ENCODE data around the gene TBX15.

TBX15 gene

DNA sequence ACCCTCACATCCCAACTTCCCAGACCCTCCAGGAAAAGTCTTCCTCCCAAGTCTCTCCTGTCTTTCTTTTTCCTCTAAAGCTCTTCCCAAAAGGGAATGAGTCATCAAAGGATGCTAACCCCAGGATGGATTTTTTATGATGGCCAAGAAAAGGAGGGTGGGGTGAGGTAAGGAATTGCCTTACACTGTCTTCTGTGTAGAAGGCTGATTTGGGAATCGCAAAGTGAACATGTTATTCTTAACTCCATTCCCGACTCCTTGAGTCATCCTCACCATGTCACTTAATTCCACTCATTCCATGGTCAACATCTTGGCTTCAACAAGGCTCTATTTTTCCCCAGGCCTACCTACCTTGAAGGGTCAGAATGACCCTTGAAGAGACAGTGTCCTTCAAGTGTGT is 44.0 kb downstream of the TBX15 start:
- Histone ChIP-seq H3K4me3 (ENCODE audit: low read depth in 1 of 2, low read length in 2 of 2) (no peak overlapping the region), H3K4me2 (ENCODE audit: insufficient read depth, low read length) (no peak overlapping the region), H3K4me1 (ENCODE audit: insufficient read depth, low read length) (no peaks in the 10 kb centered on the region), H3K27me3 (ENCODE audit: insufficient read depth, low read length, poor library complexity) (peaks cover 10% of the 10 kb centered on the region), H3K36me3 (ENCODE audit: insufficient read depth, low read length) (no peaks in the 10 kb centered on the region), H3K79me2 (ENCODE audit: insufficient read depth, low read length) (no peaks in the 10 kb centered on the region), H3K9me3 (ENCODE audit: insufficient read depth, low read length, severe bottlenecking) (no peaks in the 10 kb centered on the region), H4K20me1 (ENCODE audit: insufficient read depth, low read length) (no peaks in the 10 kb centered on the region), H3K27ac (ENCODE audit: low read length) (no peak overlapping the region), H2AFZ (ENCODE audit: low read depth, low read length) (no peak overlapping the region), H3K9ac (ENCODE audit: low read depth, low read length) (no peak overlapping the region)
- DNase-seq, result no peak
- ATAC-seq (ENCODE audit: insufficient read depth, low read depth), result no peak
- no peak for TF ChIP-seq EZH2 (IDR thresholded peaks at IDR 0.05; ENCODE audit: borderline replicate concordance, low read depth, low read length, severe bottlenecking)
- TF ChIP-seq, protein P1, sequence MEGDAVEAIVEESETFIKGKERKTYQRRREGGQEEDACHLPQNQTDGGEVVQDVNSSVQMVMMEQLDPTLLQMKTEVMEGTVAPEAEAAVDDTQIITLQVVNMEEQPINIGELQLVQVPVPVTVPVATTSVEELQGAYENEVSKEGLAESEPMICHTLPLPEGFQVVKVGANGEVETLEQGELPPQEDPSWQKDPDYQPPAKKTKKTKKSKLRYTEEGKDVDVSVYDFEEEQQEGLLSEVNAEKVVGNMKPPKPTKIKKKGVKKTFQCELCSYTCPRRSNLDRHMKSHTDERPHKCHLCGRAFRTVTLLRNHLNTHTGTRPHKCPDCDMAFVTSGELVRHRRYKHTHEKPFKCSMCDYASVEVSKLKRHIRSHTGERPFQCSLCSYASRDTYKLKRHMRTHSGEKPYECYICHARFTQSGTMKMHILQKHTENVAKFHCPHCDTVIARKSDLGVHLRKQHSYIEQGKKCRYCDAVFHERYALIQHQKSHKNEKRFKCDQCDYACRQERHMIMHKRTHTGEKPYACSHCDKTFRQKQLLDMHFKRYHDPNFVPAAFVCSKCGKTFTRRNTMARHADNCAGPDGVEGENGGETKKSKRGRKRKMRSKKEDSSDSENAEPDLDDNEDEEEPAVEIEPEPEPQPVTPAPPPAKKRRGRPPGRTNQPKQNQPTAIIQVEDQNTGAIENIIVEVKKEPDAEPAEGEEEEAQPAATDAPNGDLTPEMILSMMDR (IDR thresholded peaks at IDR 0.05; ENCODE audit: borderline replicate concordance, extremely low read depth, low read length, poor library complexity, severe bottlenecking), result no peak

DNA sequence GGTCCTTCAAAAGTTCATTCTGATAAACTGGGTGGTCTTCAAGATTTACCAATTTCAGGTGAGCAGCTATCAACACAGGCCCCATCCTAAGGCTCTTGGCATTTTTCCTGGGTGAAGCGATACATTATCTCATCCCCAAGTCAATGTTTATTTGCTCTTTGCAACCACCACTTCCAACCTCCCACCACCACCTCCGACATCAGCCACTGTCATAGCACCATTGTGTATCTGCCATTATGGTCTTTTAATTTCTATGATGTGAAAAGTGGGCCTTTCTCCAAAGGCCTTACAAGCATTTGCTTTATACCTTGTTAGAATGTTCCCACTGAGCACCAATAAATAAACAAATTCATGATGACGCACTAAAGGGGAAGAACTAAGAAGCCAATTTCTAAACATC is 47.2 kb downstream of the TBX15 start:
- Histone ChIP-seq H3K4me1 (ENCODE audit: insufficient read depth, low read length) (no peaks in the 10 kb centered on the region), H3K79me2 (ENCODE audit: insufficient read depth, low read length) (no peaks in the 10 kb centered on the region), H2AFZ (ENCODE audit: low read depth, low read length) (no peak overlapping the region), H3K9ac (ENCODE audit: low read depth, low read length) (no peak overlapping the region), H3K36me3 (ENCODE audit: insufficient read depth, low read length) (no peaks in the 10 kb centered on the region), H4K20me1 (ENCODE audit: insufficient read depth, low read length) (no peaks in the 10 kb centered on the region), H3K4me2 (ENCODE audit: insufficient read depth, low read length) (no peak overlapping the region), H3K27me3 (ENCODE audit: insufficient read depth, low read length, poor library complexity) (peaks cover 10% of the 10 kb centered on the region), H3K4me3 (ENCODE audit: low read depth in 1 of 2, low read length in 2 of 2) (no peak overlapping the region), H3K27ac (ENCODE audit: low read length) (no peak overlapping the region), H3K9me3 (ENCODE audit: insufficient read depth, low read length, severe bottlenecking) (no peaks in the 10 kb centered on the region)
- DNase-seq (no peak), ATAC-seq (ENCODE audit: insufficient read depth, low read depth) (no peak)
- no peak for TF ChIP-seq EZH2 (IDR thresholded peaks at IDR 0.05; ENCODE audit: borderline replicate concordance, low read depth, low read length, severe bottlenecking)
- TF ChIP-seq, protein P1 (IDR thresholded peaks at IDR 0.05; ENCODE audit: borderline replicate concordance, extremely low read depth, low read length, poor library complexity, severe bottlenecking), result no peak

DNA sequence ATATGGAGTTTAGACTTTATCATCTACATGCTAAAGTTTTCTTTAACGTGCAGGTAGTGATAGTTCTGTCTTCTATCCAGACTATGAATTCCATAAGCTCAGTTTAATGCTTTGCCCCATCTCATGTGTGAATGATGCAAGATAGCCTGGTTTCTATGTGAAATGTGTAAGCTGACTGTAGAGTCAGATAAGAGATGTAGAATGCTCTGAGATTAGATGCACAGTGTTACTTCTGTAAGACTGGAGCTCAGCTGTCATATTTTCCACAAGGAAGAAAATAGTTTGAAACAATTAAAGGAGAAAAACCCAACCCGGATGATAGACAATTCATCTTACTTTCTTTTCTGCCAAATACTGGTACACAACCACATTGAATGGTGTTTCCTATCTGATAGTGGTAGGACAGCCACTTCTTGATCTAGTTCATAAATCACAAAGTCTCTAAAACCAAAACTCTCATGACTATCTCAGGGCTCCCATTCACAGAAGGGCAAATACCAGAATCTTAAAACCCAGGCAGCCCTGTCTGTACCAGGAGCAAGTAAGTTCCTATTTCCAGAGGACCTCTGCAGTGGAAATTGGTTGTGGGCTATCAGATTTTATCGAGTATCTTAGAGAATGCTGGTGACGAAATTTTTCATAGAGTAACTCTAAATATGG is 50.6 kb downstream of the TBX15 start:
- Histone ChIP-seq H3K27ac (ENCODE audit: low read length) (no peak overlapping the region), H3K79me2 (ENCODE audit: insufficient read depth, low read length) (no peaks in the 10 kb centered on the region), H3K9me3 (ENCODE audit: insufficient read depth, low read length, severe bottlenecking) (no peaks in the 10 kb centered on the region), H3K4me3 (ENCODE audit: low read depth in 1 of 2, low read length in 2 of 2) (no peak overlapping the region), H3K4me2 (ENCODE audit: insufficient read depth, low read length) (no peak overlapping the region), H3K27me3 (ENCODE audit: insufficient read depth, low read length, poor library complexity) (peaks cover 4% of the 10 kb centered on the region), H4K20me1 (ENCODE audit: insufficient read depth, low read length) (no peaks in the 10 kb centered on the region), H2AFZ (ENCODE audit: low read depth, low read length) (no peak overlapping the region), H3K4me1 (ENCODE audit: insufficient read depth, low read length) (no peaks in the 10 kb centered on the region), H3K36me3 (ENCODE audit: insufficient read depth, low read length) (no peaks in the 10 kb centered on the region), H3K9ac (ENCODE audit: low read depth, low read length) (no peak overlapping the region)
- TF ChIP-seq EZH2 (IDR thresholded peaks at IDR 0.05; ENCODE audit: borderline replicate concordance, low read depth, low read length, severe bottlenecking), result no peak
- TF ChIP-seq, protein P1 (IDR thresholded peaks at IDR 0.05; ENCODE audit: borderline replicate concordance, extremely low read depth, low read length, poor library complexity, severe bottlenecking), result no peak
- DNase-seq (no peak), ATAC-seq (ENCODE audit: insufficient read depth, low read depth) (no peak)

All from DND-41 (cell line).